IMR-90 (cell line): ENCODE data around the gene ZFP57. TPM values are rescaled to one million over a fixed set of nuclear protein-coding genes. Genes with fewer than 3 reads are reported as not detected.

Source experiments
- ATAC-seq: fragments of 200-7000 bp; cut with Tn5 transposase; 2 replicates; pipeline ENCODE4 v1.9.1; 2020; ENCODE audit warnings: low read depth, mild to moderate bottlenecking, moderate library complexity
- BruUV-seq: library from RNA; stranded (reverse); fragments of 400-500 nt; replicated peaks from 2 replicates; lab custom pipeline; 2021; lab: Mats Ljungman, UMichigan
- CTCF ChIA-PET: fragments of 300-600 bp; formaldehyde crosslinking; extraction: SDS; loops from one replicate; lab custom pipeline; 2021; ENCODE audit warnings: antibody characterized with exemption; lab: Yijun Ruan, JAX
- POLR2A ChIA-PET: fragments of 300-600 bp; sonication (Branson Sonifier 250); formaldehyde crosslinking; loops from one replicate; lab custom pipeline; 2022; ENCODE audit warnings: antibody characterized with exemption; ENCODE audit not compliant: unreplicated experiment; lab: Charles Lee
- DNase-seq: peaks from one replicate; pipeline ENCODE4 v3.0.0; 2013
- H2AFZ ChIP-seq: replicated peaks from 2 replicates; pipeline ENCODE3; 2013; ENCODE audit warnings: low read length, mild to moderate bottlenecking; ENCODE audit not compliant: poor library complexity
- H2AK5ac ChIP-seq: 2 replicates; pipeline ENCODE4 v1.6.1; 2013; ENCODE audit warnings: low read depth, low read length, inconsistent platforms
- H2AK9ac ChIP-seq: replicated peaks from 2 replicates; pipeline ENCODE3; 2013; ENCODE audit warnings: mild to moderate bottlenecking, low read depth, low read length, moderate library complexity; ENCODE audit not compliant: poor library complexity
- H2BK120ac ChIP-seq: 2 replicates; pipeline ENCODE4 v1.6.1; 2013; ENCODE audit warnings: low read depth, low read length, inconsistent platforms
- H2BK15ac ChIP-seq: 3 replicates; pipeline ENCODE4 v1.6.1; 2013; ENCODE audit warnings: low read depth, low read length, inconsistent platforms
- H2BK20ac ChIP-seq: 2 replicates; pipeline ENCODE4 v1.6.1; 2013; ENCODE audit warnings: low read depth, mild to moderate bottlenecking, inconsistent platforms, low read length, moderate library complexity
- H2BK5ac ChIP-seq: 2 replicates; pipeline ENCODE4 v1.6.1; 2013; ENCODE audit warnings: mild to moderate bottlenecking, low read depth, low read length, inconsistent platforms; ENCODE audit not compliant: poor library complexity, severe bottlenecking
- H3K14ac ChIP-seq: replicated peaks from 2 replicates; pipeline ENCODE4 v1.6.1; 2013; ENCODE audit warnings: low read depth, low read length, inconsistent platforms
- H3K18ac ChIP-seq: 2 replicates; pipeline ENCODE4 v1.6.1; 2013; ENCODE audit warnings: low read depth, low read length, control low read depth
- H3K23ac ChIP-seq: 2 replicates; pipeline ENCODE4 v1.6.1; 2013; ENCODE audit warnings: low read depth, low read length, inconsistent platforms
- H3K27ac ChIP-seq: 2 replicates; pipeline ENCODE4 v1.5.1; 2013; ENCODE audit warnings: mild to moderate bottlenecking, control low read depth, low read length; ENCODE audit not compliant: insufficient read depth
- H3K27me3 ChIP-seq: 2 replicates; pipeline ENCODE4 v1.6.1; 2013; ENCODE audit warnings: low read length; ENCODE audit not compliant: control insufficient read depth, insufficient read depth
- H3K36me3 ChIP-seq: 2 replicates; pipeline ENCODE4 v1.6.1; 2013; ENCODE audit warnings: low read length, mixed read lengths; ENCODE audit not compliant: control insufficient read depth, insufficient read depth
- H3K4ac ChIP-seq: 2 replicates; pipeline ENCODE4 v1.6.1; 2013; ENCODE audit warnings: low read depth, low read length, inconsistent platforms
- H3K4me1 ChIP-seq: 2 replicates; pipeline ENCODE4 v1.6.1; 2013; ENCODE audit warnings: low read length, mixed read lengths; ENCODE audit not compliant: control insufficient read depth, insufficient read depth
- H3K4me2 ChIP-seq: 2 replicates; pipeline ENCODE4 v1.6.1; 2013; ENCODE audit warnings: low read depth, mild to moderate bottlenecking, control low read depth, low read length, moderate library complexity
- H3K4me3 ChIP-seq: 2 replicates; pipeline ENCODE4 v1.5.1; 2013; ENCODE audit warnings: low read depth, mild to moderate bottlenecking, control low read depth, low read length, moderate library complexity; ENCODE audit not compliant: insufficient read depth
- H3K56ac ChIP-seq: 2 replicates; pipeline ENCODE4 v1.6.1; 2013; ENCODE audit warnings: low read length, inconsistent platforms; ENCODE audit not compliant: insufficient read depth; ENCODE audit errors: extremely low read depth
- H3K79me1 ChIP-seq, 2 experiments: 2 replicates each; pipeline ENCODE4 v1.6.1; 2013; ENCODE audit warnings: low read length in 2 of 2, inconsistent platforms in 1 of 2, low read depth in 1 of 2
- H3K9ac ChIP-seq: 2 replicates; pipeline ENCODE4 v1.6.1; 2013; ENCODE audit warnings: low read depth, low read length, control low read depth
- H3K9me1 ChIP-seq: 2 replicates; pipeline ENCODE4 v1.6.1; 2013; ENCODE audit warnings: low read length, inconsistent platforms; ENCODE audit not compliant: insufficient read depth
- H3K9me3 ChIP-seq: 2 replicates; pipeline ENCODE4 v1.6.1; 2013; ENCODE audit warnings: low read length; ENCODE audit not compliant: control insufficient read depth, insufficient read depth
- H4K20me1 ChIP-seq: 2 replicates; pipeline ENCODE4 v1.6.1; 2013; ENCODE audit warnings: low read length, inconsistent platforms; ENCODE audit not compliant: insufficient read depth
- H4K5ac ChIP-seq: 2 replicates; pipeline ENCODE4 v1.6.1; 2013; ENCODE audit warnings: mild to moderate bottlenecking, low read depth, low read length, control low read depth
- H4K8ac ChIP-seq, 2 experiments: 2 replicates each; pipeline ENCODE4 v1.6.1; 2013; ENCODE audit warnings: low read depth in 2 of 2, low read length in 2 of 2, control low read depth in 1 of 2, inconsistent platforms in 1 of 2
- H4K91ac ChIP-seq: 2 replicates; pipeline ENCODE4 v1.6.1; 2013; ENCODE audit warnings: low read depth, low read length, inconsistent platforms; ENCODE audit not compliant: insufficient read depth
- BHLHE40 ChIP-seq: fragments of 150-350 bp; IDR thresholded peaks from 2 replicates; pipeline ENCODE4 v1.6.1; 2016; ENCODE audit warnings: mild to moderate bottlenecking, low read depth, low read length
- CEBPB ChIP-seq: IDR thresholded peaks from 2 replicates; pipeline ENCODE4 v1.6.1; 2012; ENCODE audit warnings: low read depth, low read length, improper control_type of control experiment
- FOS ChIP-seq: fragments of 150-350 bp; IDR thresholded peaks from 2 replicates; pipeline ENCODE4 v1.6.1; 2016; ENCODE audit warnings: low read depth, low read length
- MAFK ChIP-seq: IDR thresholded peaks from 2 replicates; pipeline ENCODE4 v1.6.1; 2012; ENCODE audit warnings: low read depth, low read length, improper control_type of control experiment
- MAZ ChIP-seq: IDR thresholded peaks from 2 replicates; pipeline ENCODE4 v1.6.1; 2012; ENCODE audit warnings: low read depth, mild to moderate bottlenecking, low read length, improper control_type of control experiment, moderate library complexity, borderline replicate concordance
- MXI1 ChIP-seq: IDR thresholded peaks from 2 replicates; pipeline ENCODE4 v1.6.1; 2012; ENCODE audit warnings: low read depth, mild to moderate bottlenecking, low read length, moderate library complexity, borderline replicate concordance
- NFE2L2 ChIP-seq: fragments of 150-350 bp; IDR thresholded peaks from 2 replicates; pipeline ENCODE4 v1.6.1; 2016; ENCODE audit warnings: low read depth, mild to moderate bottlenecking, low read length
- POLR2A ChIP-seq: IDR thresholded peaks from 2 replicates; pipeline ENCODE4 v1.6.1; 2012; ENCODE audit warnings: mild to moderate bottlenecking, low read depth, low read length
- RAD21 ChIP-seq: IDR thresholded peaks from 2 replicates; pipeline ENCODE4 v1.6.1; 2012; ENCODE audit warnings: low read length, improper control_type of control experiment
- RCOR1 ChIP-seq: IDR thresholded peaks from 2 replicates; pipeline ENCODE4 v1.6.1; 2012; ENCODE audit warnings: mild to moderate bottlenecking, low read length, improper control_type of control experiment; ENCODE audit not compliant: insufficient replicate concordance
- RFX5 ChIP-seq: IDR thresholded peaks from 2 replicates; pipeline ENCODE4 v1.8.0; 2012; ENCODE audit warnings: low read depth, mild to moderate bottlenecking, low read length, moderate library complexity
- SMC3 ChIP-seq: fragments of 150-350 bp; IDR thresholded peaks from 2 replicates; pipeline ENCODE4 v1.6.1; 2016; ENCODE audit warnings: low read depth, mild to moderate bottlenecking, antibody characterized with exemption, low read length, moderate library complexity
- USF2 ChIP-seq: fragments of 150-350 bp; IDR thresholded peaks from 2 replicates; pipeline ENCODE4 v1.6.1; 2017; ENCODE audit warnings: mild to moderate bottlenecking, antibody characterized with exemption, low read length, low read depth
- WGBS, 2 experiments: methylation state at CpG; one replicate each; pipeline versions ENCODE4 v1.1.5 to v1.1.7; 2013; ENCODE audit warnings: missing lambda C conversion rate in 2 of 2; ENCODE audit not compliant: insufficient read length in 1 of 2; ENCODE audit errors: extremely low coverage in 2 of 2; 5-methylcytosine and 5-hydroxymethylcytosine counted together
- dilution Hi-C: fragments of 300-500 bp; cut with HindIII; formaldehyde crosslinking; loops from one replicate; pipeline ENCODE4 v1.14.3; 2018; ENCODE audit warnings: low sequenced_read_pairs; ENCODE audit not compliant: unreplicated experiment
- in situ Hi-C: fragments of 300-500 bp; cut with MboI; formaldehyde crosslinking; loops from 3 replicates; pipeline ENCODE4 v1.14.3; 2019; ENCODE audit warnings: low sequenced_read_pairs, inconsistent platforms, mixed read lengths
- intact Hi-C: fragments of 100-400 bp; cut with micrococcal nuclease; formaldehyde crosslinking; loops from 2 replicates; pipeline ENCODE4 v1.10.0; 2022
- polyA plus RNA-seq, 3 experiments: library from polyadenylated mRNA; depleted of rRNA; stranded (reverse); fragments of >200 nt; gene quantifications; 2 replicates each; pipeline ENCODE4 v1.2.3, GENCODE V29; 2012; ENCODE audit warnings: low replicate concordance in 1 of 3
- total RNA-seq: library from RNA; depleted of rRNA; stranded (reverse); fragments of >200 nt; gene quantifications from 2 replicates; pipeline ENCODE4 v1.2.3, GENCODE V29; 2012

ZFP57 gene
- total and polyA plus RNA-seq, 2 of the 4 experiments (the other 2 are of a cell fraction) = not detected

GRCh38 chr6:29724937-29725869, 44.3 kb upstream of the ZFP57 start:
- Histone ChIP-seq H2BK20ac (no peak overlapping the region), H3K4me1 (no peaks in the 10 kb centered on the region; the same call in 1 of the 2 replicates), H3K23ac (no peak overlapping the region), H3K27ac (no peak overlapping the region), H2BK120ac (no peak overlapping the region), H3K9me1 (no peaks in the 10 kb centered on the region), H3K9ac (no peak overlapping the region), H3K4me3 (no peak overlapping the region), H4K20me1 (no peaks in the 10 kb centered on the region), H3K18ac (no peak overlapping the region), H3K9me3 (no peaks in the 10 kb centered on the region), H4K8ac (no peak overlapping the region), H3K4me2 (no peak overlapping the region), H4K91ac (no peak overlapping the region), H3K14ac (no peak overlapping the region), H3K79me1 (no peaks in the 10 kb centered on the region), H3K36me3 (no peaks in the 10 kb centered on the region), H2BK15ac (no peak overlapping the region), H3K56ac (no peak overlapping the region), H3K27me3 (peaks cover 34% of the 10 kb centered on the region), H2BK5ac (no peak overlapping the region), H2AK9ac (no peak overlapping the region), H4K5ac (no peak overlapping the region), H3K4ac (no peak overlapping the region), H2AFZ (no peak overlapping the region), H2AK5ac (no peak overlapping the region)
- dilution Hi-C loops = no loop called here
- ChIA-PET POLR2A (no interaction called here), CTCF (no interaction called here)
- ATAC-seq (no peak), DNase-seq (no peak)
- TF ChIP-seq SMC3 = no peak
- no peak for TF ChIP-seq RCOR1
- TF ChIP-seq POLR2A = no peak
- TF ChIP-seq MXI1 = no peak
- no peak for TF ChIP-seq MAZ
- no peak for TF ChIP-seq FOS
- TF ChIP-seq BHLHE40 = no peak
- no peak for TF ChIP-seq RAD21
- no peak for TF ChIP-seq NFE2L2
- no peak for TF ChIP-seq CEBPB
- TF ChIP-seq MAFK = no peak
- no peak for TF ChIP-seq USF2
- no peak for TF ChIP-seq RFX5
- intact Hi-C loops = no loop called here
- no TSS peak for BruUV-seq
- in situ Hi-C loops = loop anchor here (25.0 kb wide), 1 partner anchor 287 kb away; no protein-coding TSS in a partner anchor
- no CpG with 5 or more reads among the region's 11 CpGs for WGBS, 2 experiments
